GM18909 (cell line): ENCODE results near the gene PHF19.

Source experiments
- ATAC-seq: cut with Tn5 transposase; IDR thresholded peaks from one replicate; pipeline ENCODE4 v1.9.1; 2021; ENCODE audit warnings: mild to moderate bottlenecking; ENCODE audit not compliant: unreplicated experiment, poor library complexity

PHF19 gene

DNA sequence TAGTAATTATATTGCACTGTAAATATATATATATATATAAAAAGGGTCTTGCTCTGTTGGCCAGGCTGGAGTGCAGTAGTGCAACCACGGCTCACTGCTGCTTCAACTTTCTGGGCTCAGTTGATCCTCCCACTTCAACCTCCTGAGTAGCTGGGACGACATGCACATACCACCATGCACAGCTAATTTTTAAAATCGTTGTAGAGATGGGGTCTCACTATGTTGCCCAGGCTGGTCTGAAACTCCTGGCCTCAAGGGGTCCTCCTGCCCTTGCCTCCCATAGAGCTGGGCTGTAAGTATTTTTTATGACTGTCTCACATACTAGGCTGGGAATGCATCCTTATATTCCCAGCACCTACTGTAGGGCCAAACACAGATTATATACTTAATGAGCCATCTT is 46.1 kb downstream of the PHF19 start:
- ATAC-seq, result no peak

GRCh38 chr9:120830151-120830550 is 46.8 kb downstream of the PHF19 start:
- no peak for ATAC-seq

DNA sequence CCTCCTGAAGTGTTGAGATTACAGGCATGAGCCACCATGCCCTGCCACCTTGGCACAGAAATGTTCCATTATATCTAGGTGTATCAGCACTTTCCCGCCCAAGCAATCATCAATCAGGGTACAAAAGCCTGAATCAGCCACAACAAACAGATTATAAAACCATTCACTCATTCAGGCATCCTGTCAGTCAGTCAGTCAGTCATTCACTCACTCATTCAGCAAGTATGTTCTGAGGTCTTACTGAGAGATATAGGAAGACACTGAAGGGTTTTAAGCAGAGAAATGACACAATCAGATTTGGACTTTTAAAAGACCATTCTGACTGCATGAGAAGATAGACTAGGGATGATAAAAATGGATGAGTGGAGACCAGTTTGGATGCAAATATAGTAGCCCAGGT is 47.3 kb downstream of the PHF19 start:
- no peak for ATAC-seq

GRCh38 chr9:120820095-120820494 is 56.9 kb downstream of the PHF19 start:
- no peak for ATAC-seq

DNA sequence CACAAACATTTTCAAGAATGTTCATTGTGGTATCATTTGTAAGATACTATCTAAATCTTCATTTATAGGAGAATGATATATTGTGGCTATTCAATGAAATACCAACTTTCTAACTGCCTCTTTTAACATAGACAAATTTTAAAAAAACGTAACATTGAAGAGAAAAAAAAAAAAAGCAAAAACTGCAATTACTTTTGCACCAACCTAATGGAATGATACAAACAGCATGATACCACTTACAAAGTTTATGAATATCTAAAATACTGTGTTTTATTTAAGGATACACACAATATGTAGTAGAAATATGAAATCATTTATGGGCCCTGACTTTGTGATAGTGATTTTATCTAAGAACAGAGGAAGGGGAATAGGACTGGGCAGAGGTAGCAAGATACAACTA is 58.4 kb downstream of the PHF19 start:
- no peak for ATAC-seq

GRCh38 chr9:120815075-120815474 is 61.9 kb downstream of the PHF19 start:
- no peak for ATAC-seq

DNA sequence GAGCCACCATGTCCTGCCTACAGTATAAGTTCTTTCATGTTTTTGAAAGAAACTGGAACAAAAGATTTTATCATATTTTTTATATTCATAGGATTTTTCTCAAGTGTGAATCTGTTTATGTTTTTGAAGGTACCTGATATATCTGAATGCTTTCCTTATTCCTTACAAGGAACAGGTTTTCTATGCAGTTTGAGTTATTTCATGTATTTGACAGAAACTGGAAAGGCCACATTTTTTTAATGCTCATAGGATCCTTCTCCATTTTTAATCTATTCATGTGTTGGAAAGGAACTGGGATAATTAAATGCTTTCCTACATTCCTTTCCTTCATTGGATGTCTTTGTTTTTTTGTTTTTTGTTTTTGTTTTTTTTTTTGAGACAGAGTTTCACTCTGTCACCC is 68.1 kb downstream of the PHF19 start:
- no peak for ATAC-seq

- no peak for ATAC-seq
Observed at GRCh38 chr9:120807607-120808379, 69.2 kb downstream of the PHF19 start.
